Upper lobe of left lung (tissue), 6 donors: ENCODE measurements around the gene NINJ1. TPM values are rescaled to one million over a fixed set of nuclear protein-coding genes. Genes with fewer than 3 reads are reported as not detected.
A peak's percentile ranks its signal among the peaks of the same experiment; 100 is the strongest.

Experiments
- ATAC-seq, 2 donors: fragments of 200-7000 bp; cut with Tn5 transposase; one replicate each; pipeline ENCODE4 v1.9.1; 2022; ENCODE audit warnings: mild to moderate bottlenecking in 2 of 2, moderate library complexity in 2 of 2; ENCODE audit not compliant: low FRiP score in 2 of 2
- DNase-seq, 2 donors: peaks; one replicate each; pipeline ENCODE4 v3.0.0-alpha.2; 2019 to 2020
- H3K27ac ChIP-seq, 4 donors: fragments of 200-600 bp; sonication (generic); one replicate each; pipeline ENCODE4 v1.5.1; 2016 to 2019
- H3K27me3 ChIP-seq, 4 donors: fragments of 200-600 bp; sonication (generic); one replicate each; pipeline ENCODE4 v1.5.1; 2017 to 2019
- H3K36me3 ChIP-seq, 4 donors: fragments of 200-600 bp; sonication (generic); one replicate each; pipeline ENCODE4 v1.5.1; 2016 to 2019
- H3K4me1 ChIP-seq, 4 donors: fragments of 200-600 bp; sonication (generic); one replicate each; pipeline ENCODE4 v1.5.1; 2018 to 2019
- H3K4me3 ChIP-seq, 4 donors: fragments of 200-600 bp; sonication (generic); one replicate each; pipeline ENCODE4 v1.5.1; 2017 to 2019; ENCODE audit warnings: mild to moderate bottlenecking in 2 of 4, moderate library complexity in 1 of 4
- H3K9me3 ChIP-seq, 4 donors: fragments of 200-600 bp; sonication (generic); one replicate each; pipeline ENCODE4 v1.5.1; 2018 to 2019
- CTCF ChIP-seq, 6 experiments: fragments of 450-650 bp in 4 of 6; fragments of 200-600 bp in 2 of 6; sonication (generic) in 2 of 6; IDR thresholded peaks; one replicate each; pipeline ENCODE4 v1.5.1; 2016 to 2019; ENCODE audit warnings: antibody characterized with exemption in 6 of 6
- EP300 ChIP-seq, 4 donors: sonication (generic); formaldehyde crosslinking; IDR thresholded peaks; one replicate each; pipeline ENCODE4 v1.5.1; 2017; ENCODE audit warnings: antibody characterized with exemption in 4 of 4, control low read depth in 2 of 4
- POLR2A ChIP-seq, 4 donors: fragments of 450-650 bp; IDR thresholded peaks; one replicate each; pipeline ENCODE4 v1.5.1; 2016 to 2017; ENCODE audit warnings: antibody characterized with exemption in 4 of 4, mild to moderate bottlenecking in 2 of 4
- POLR2AphosphoS5 ChIP-seq, 2 donors: sonication (generic); formaldehyde crosslinking; IDR thresholded peaks; one replicate each; pipeline ENCODE4 v1.5.1; 2017; ENCODE audit warnings: antibody characterized with exemption in 2 of 2
- WGBS, 2 donors: methylation state at CpG; one replicate each; pipeline ENCODE4 v1.1.5; 2017 to 2018; 5-methylcytosine and 5-hydroxymethylcytosine counted together
- total RNA-seq, 6 donors: library from RNA; depleted of rRNA in 4 of 6; stranded (reverse); fragments of >200 nt in 4 of 6; gene quantifications; one replicate each; pipeline versions ENCODE4 v1.1.0 to v1.2.1, GENCODE V29; 2016 to 2021
- donor health status: DM: no; HTN: no; CAD: no; lungs with moderate emphysema.
- donor health status: DM: no; HTN: yes; CAD: no; lungs with severe emphysema.

The NINJ1 gene
- total RNA-seq, 6 donors from 2014 or later, result 35.6 to 83.9 (median 56.8) TPM

GRCh38 chr9:93164085-93164484, 30.0 kb upstream of the NINJ1 start:
- ATAC-seq, result no peak
- Histone ChIP-seq H3K27me3 (no peaks in the 10 kb centered on the region), H3K36me3 (no peaks in the 10 kb centered on the region), H3K9me3 (no peaks in the 10 kb centered on the region), H3K4me3 (no peak overlapping the region), H3K27ac (no peak overlapping the region), H3K4me1 (peaks cover 0 to 7% (median 3%) of the 10 kb centered on the region in 4 donors)
- 88 to 94% methylated on average over 9 to 12 of the region's 13 CpGs for WGBS, 2 donors
- no peak for DNase-seq
- TF ChIP-seq POLR2AphosphoS5 (IDR thresholded peaks at IDR 0.05) (no peak), POLR2A (IDR thresholded peaks at IDR 0.05) (no peak), CTCF (IDR thresholded peaks at IDR 0.05) (no peak), EP300 (IDR thresholded peaks at IDR 0.05) (no peak)

GRCh38 chr9:93161786-93162562, 27.9 kb upstream of the NINJ1 start:
- H3K27me3 ChIP-seq, result no peaks in the 10 kb centered on the region
- no peaks in the 10 kb centered on the region for H3K9me3 ChIP-seq
- ATAC-seq (no peak), DNase-seq (no peak)
- TF ChIP-seq POLR2AphosphoS5 (IDR thresholded peaks at IDR 0.05), result no peak
- TF ChIP-seq EP300 (IDR thresholded peaks at IDR 0.05), result no peak
- TF ChIP-seq POLR2A (IDR thresholded peaks at IDR 0.05), result no peak
- TF ChIP-seq CTCF (IDR thresholded peaks at IDR 0.05), result no peak
- no peak overlapping the region for H3K27ac ChIP-seq
- WGBS, 2 donors, result 75 to 79% methylated on average over 11 of the region's 11 CpGs
- H3K4me3 ChIP-seq, result no peak overlapping the region
- no peaks in the 10 kb centered on the region for H3K36me3 ChIP-seq
- H3K4me1 ChIP-seq, result peaks cover 0 to 7% (median 3%) of the 10 kb centered on the region in 4 donors

DNA sequence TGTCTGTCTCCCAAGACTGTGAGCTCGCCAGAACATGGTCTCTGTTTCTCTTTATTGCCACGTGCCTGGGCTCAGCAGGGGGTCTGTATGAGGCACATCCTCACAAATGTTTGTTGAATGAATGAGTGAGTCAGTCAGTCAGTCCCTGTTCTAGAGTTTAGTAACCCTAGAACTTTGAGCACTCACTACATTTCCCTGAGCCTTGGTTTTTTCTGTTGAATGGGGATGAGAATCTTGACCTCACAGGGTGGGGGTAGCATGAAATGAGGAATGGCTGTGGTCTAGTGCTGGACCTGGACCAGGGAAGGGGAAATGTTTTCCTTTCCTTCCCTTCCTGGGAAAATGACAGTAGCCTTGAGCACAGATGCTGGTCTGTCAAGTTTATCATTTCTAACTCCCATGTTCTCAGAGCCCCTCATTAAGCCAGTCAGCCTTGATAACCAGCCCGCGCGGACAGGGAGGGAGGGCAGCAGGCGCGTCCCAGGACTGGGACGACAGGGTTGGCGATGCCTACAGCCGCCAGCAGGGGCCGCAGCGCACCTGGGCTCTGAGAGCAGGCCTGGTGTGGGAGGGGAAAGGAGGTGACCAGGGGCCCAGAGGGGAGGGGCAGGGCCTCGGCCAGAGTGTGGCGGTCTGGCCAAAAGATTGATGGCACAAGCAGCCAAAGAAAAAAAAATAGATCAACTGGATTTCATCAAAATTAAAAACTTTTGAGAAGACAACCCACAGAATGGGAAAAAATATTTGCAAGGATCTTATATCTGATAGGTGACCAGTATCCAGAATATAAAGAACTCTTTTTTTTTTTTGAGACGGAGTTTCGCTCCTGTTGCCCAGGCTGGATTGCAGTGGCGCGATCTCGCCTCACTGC, 25.8 kb upstream of the NINJ1 start:
- peak; percentile 93 to 96 for ATAC-seq
- H3K27ac ChIP-seq, result no peak overlapping the region
- DNase-seq, result peak; percentile 91 to 97
- no peaks in the 10 kb centered on the region for H3K36me3 ChIP-seq
- WGBS, 2 donors, result 19 to 21% methylated on average over 19 of the region's 19 CpGs
- H3K27me3 ChIP-seq, result no peaks in the 10 kb centered on the region
- no peaks in the 10 kb centered on the region for H3K9me3 ChIP-seq
- H3K4me1 ChIP-seq, result peaks cover 0 to 7% (median 3%) of the 10 kb centered on the region in 4 donors
- TF ChIP-seq CTCF (IDR thresholded peaks at IDR 0.05), result peak; percentile 96 to 98 (median 96)
- no peak for TF ChIP-seq POLR2A (IDR thresholded peaks at IDR 0.05)
- H3K4me3 ChIP-seq, result no peak overlapping the region

- no peaks in the 10 kb centered on the region for H3K36me3 ChIP-seq
Measured at GRCh38 chr9:93156475-93157008, 22.5 kb upstream of the NINJ1 start.

More at GRCh38 chr9:93156475-93157008, 22.5 kb upstream of the NINJ1 start:
- Histone ChIP-seq H3K4me3 (no peak overlapping the region), H3K27me3 (no peaks in the 10 kb centered on the region), H3K27ac (no peak overlapping the region), H3K9me3 (no peaks in the 10 kb centered on the region), H3K4me1 (peaks cover 0 to 7% (median 3%) of the 10 kb centered on the region in 4 donors)
- DNase-seq, result no peak
- no peak for ATAC-seq
- WGBS, 2 donors, result 66 to 81% methylated on average over 4 to 11 of the region's 11 CpGs
- TF ChIP-seq POLR2AphosphoS5 (IDR thresholded peaks at IDR 0.05) (no peak), POLR2A (IDR thresholded peaks at IDR 0.05) (no peak)
